ENCODE results near the gene URAD.

Gene URAD

DNA sequence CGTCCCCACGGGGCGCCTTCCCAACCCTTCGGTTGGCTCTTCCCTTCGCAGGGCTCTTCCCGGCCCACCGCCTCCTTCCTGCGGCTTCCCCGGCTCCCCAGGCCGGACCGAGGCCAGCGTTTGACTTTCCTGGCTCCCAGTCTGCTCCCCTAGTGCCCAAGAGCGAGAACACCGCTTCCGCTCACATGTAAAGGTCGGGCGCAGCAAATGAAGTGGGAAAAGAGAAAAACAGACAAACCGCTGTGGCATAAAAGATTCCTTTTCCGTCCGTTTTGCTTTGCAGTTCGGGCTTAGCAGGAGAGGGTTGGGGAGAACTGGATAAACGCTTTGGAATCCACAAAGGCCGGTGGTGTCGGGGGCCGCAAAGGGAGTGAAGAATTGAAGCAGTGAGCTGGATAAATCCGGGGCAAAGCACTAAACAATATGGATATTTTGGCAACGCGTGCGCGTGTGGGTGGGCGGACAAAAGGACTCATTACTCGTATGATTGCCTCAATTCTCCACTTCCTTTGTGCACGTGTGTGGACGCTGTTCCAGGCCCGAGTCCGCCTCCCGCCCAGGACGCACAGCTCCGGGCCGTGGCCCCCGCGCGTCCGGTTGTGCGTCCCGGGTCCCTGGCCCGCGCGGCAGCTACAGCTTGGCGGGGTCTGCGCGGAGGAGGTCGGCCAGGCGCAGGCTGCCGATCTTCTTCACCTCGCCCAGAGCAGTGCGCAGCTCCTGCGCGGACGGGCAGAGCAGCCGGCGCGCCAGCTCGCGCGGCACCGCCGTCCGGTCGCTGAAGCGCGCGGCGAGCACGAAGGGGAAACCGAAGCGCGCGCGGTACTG, 10.8 kb downstream of the URAD start:
- Histone ChIP-seq H3K9ac (ENCODE audit: low read length) (no peak overlapping the region), H4K20me1 (ENCODE audit: insufficient read depth, low read length) (no peaks in the 10 kb centered on the region), H3K4me3 (ENCODE audit: low read length) (no peak overlapping the region), H3K4me2 (ENCODE audit: low read depth, low read length) (no peak overlapping the region), H3K27me3 (replicated peaks; ENCODE audit: insufficient read depth, low read length) (no peaks in the 10 kb centered on the region), H3K27ac (ENCODE audit: low read length) (no peak overlapping the region), H3F3A (ENCODE audit: insufficient read depth, low read length) (no peaks in the 10 kb centered on the region), H3K9me2 (replicated peaks; ENCODE audit: insufficient read depth, low read length) (no peaks in the 10 kb centered on the region), H2AFZ (ENCODE audit: low read length) (no peak overlapping the region), H3K9me3 (replicated peaks; ENCODE audit: insufficient read depth, low read length) (no peaks in the 10 kb centered on the region), H3K79me2 (ENCODE audit: low read length) (no peaks in the 10 kb centered on the region), H3K36me3 (replicated peaks; ENCODE audit: insufficient read depth, low read length) (no peaks in the 10 kb centered on the region), H3K4me1 (ENCODE audit: low read length) (no peaks in the 10 kb centered on the region)
- TF ChIP-seq EZH2 (optimal IDR thresholded peaks at IDR 0.05; ENCODE audit: low read depth, low read length) (no peak), CTCF (IDR thresholded peaks at IDR 0.05; ENCODE audit: low read length) (no peak), EZH2phosphoT487 (IDR thresholded peaks at IDR 0.05; ENCODE audit: low read length) (no peak)
- no peak for DNase-seq

GRCh38 chr13:27976362-27977091, 12.0 kb downstream of the URAD start:
- Histone ChIP-seq H4K20me1 (ENCODE audit: insufficient read depth, low read length) (no peaks in the 10 kb centered on the region), H3K4me1 (ENCODE audit: low read length) (no peaks in the 10 kb centered on the region), H3K9me3 (replicated peaks; ENCODE audit: insufficient read depth, low read length) (no peaks in the 10 kb centered on the region), H3K36me3 (replicated peaks; ENCODE audit: insufficient read depth, low read length) (no peaks in the 10 kb centered on the region), H3K4me2 (ENCODE audit: low read depth, low read length) (no peak overlapping the region), H3K27ac (ENCODE audit: low read length) (no peak overlapping the region), H3K9ac (ENCODE audit: low read length) (no peak overlapping the region), H2AFZ (ENCODE audit: low read length) (no peak overlapping the region), H3K27me3 (replicated peaks; ENCODE audit: insufficient read depth, low read length) (no peaks in the 10 kb centered on the region), H3K79me2 (ENCODE audit: low read length) (no peaks in the 10 kb centered on the region), H3K9me2 (replicated peaks; ENCODE audit: insufficient read depth, low read length) (no peaks in the 10 kb centered on the region), H3K4me3 (ENCODE audit: low read length) (no peak overlapping the region), H3F3A (ENCODE audit: insufficient read depth, low read length) (no peaks in the 10 kb centered on the region)
- TF ChIP-seq EZH2phosphoT487 (IDR thresholded peaks at IDR 0.05; ENCODE audit: low read length) (no peak), CTCF (IDR thresholded peaks at IDR 0.05; ENCODE audit: low read length) (no peak), EZH2 (optimal IDR thresholded peaks at IDR 0.05; ENCODE audit: low read depth, low read length) (no peak)
- DNase-seq = no peak

DNA sequence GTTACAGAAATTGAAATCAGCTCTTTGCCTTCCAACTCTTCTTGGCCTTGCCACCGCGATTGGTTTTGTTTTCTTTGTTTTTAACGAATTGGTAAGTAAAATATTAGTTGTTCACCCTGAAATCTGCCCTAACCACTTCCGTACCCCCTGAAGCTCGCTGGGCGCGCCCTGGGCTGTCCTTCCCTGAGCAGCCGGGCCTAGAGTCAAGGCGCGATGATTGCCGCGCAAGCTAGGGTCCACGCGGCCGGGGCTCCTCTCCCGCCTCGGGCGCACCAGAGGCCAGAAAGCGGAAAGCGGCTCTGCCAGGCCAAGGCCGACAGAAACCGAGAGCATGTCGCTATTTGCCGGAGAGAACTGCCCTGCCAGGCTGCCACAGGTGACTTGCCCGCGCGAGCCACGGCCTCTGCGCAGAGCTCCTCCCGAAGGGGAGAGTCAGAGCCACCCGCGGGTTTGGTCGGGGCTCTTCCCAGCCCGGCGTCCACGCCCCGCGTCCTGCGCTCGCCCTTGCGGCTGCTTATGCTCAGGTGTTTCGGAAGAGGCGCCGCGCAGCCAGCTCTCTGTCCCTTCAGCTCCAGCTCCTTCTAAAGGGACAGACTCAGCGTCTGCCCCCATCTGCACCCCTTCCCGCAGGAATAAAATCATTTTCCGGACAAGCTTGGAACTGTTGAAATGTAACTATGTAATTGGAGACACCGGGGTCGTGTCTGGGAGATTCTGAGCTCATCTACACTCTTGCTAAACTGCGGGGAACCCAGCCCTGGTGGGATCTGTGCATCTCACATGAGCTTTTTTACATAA, 12.7 kb downstream of the URAD start:
- H3K36me3 ChIP-seq (replicated peaks; ENCODE audit: insufficient read depth, low read length) = no peaks in the 10 kb centered on the region
- no peaks in the 10 kb centered on the region for H3K79me2 ChIP-seq (ENCODE audit: low read length)
- H3K4me3 ChIP-seq (ENCODE audit: low read length) = no peak overlapping the region

More for the DNA sequence above, 12.7 kb downstream of the URAD start:
- Histone ChIP-seq H3K27ac (ENCODE audit: low read length) (no peak overlapping the region), H3K9me2 (replicated peaks; ENCODE audit: insufficient read depth, low read length) (no peaks in the 10 kb centered on the region), H3F3A (ENCODE audit: insufficient read depth, low read length) (no peaks in the 10 kb centered on the region), H3K9ac (ENCODE audit: low read length) (no peak overlapping the region), H3K9me3 (replicated peaks; ENCODE audit: insufficient read depth, low read length) (no peaks in the 10 kb centered on the region), H4K20me1 (ENCODE audit: insufficient read depth, low read length) (no peaks in the 10 kb centered on the region), H3K27me3 (replicated peaks; ENCODE audit: insufficient read depth, low read length) (no peaks in the 10 kb centered on the region), H2AFZ (ENCODE audit: low read length) (no peak overlapping the region), H3K4me1 (ENCODE audit: low read length) (no peaks in the 10 kb centered on the region), H3K4me2 (ENCODE audit: low read depth, low read length) (no peak overlapping the region)
- no peak for DNase-seq
- TF ChIP-seq EZH2phosphoT487 (IDR thresholded peaks at IDR 0.05; ENCODE audit: low read length) (no peak), EZH2 (optimal IDR thresholded peaks at IDR 0.05; ENCODE audit: low read depth, low read length) (no peak), CTCF (IDR thresholded peaks at IDR 0.05; ENCODE audit: low read length) (no peak)
